ENCODE data around the gene UACA. TPM values are rescaled to one million over a fixed set of nuclear protein-coding genes. Genes with fewer than 3 reads are reported as not detected.

Gene UACA
- total and polyA plus RNA-seq, 3 donors from 2014 or later, result 10.2 to 65.1 (median 56.9) TPM

DNA sequence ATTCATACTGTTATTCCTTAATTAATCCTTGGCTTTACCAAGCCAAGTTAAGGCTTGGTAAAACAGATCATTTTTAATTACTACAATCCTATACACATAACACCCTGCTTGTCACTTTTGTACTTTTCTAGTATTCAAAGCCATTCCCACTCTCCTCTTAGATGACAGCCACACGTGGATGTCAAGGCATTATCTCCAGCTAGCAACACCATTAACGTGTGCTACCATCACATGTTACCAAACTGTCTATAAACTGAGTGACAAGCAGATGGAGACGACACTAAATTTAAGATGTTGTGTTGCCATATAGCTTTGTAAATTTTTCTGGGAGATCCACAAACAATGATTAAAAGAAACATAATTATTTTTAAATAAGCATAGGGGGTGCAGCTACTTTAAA lies 103.7 kb downstream of the UACA start:
- no peak for DNase-seq
- Histone ChIP-seq H3K4me1 (no peaks in the 10 kb centered on the region), H3K27ac (no peak overlapping the region), H3K9me3 (no peaks in the 10 kb centered on the region), H3K4me3 (no peak overlapping the region), H3K36me3 (ENCODE audit: low read depth, missing control alignments) (no peaks in the 10 kb centered on the region), H3K27me3 (no peaks in the 10 kb centered on the region)
- TF ChIP-seq POLR2A (IDR thresholded peaks at IDR 0.05), result no peak
- TF ChIP-seq, protein P1, sequence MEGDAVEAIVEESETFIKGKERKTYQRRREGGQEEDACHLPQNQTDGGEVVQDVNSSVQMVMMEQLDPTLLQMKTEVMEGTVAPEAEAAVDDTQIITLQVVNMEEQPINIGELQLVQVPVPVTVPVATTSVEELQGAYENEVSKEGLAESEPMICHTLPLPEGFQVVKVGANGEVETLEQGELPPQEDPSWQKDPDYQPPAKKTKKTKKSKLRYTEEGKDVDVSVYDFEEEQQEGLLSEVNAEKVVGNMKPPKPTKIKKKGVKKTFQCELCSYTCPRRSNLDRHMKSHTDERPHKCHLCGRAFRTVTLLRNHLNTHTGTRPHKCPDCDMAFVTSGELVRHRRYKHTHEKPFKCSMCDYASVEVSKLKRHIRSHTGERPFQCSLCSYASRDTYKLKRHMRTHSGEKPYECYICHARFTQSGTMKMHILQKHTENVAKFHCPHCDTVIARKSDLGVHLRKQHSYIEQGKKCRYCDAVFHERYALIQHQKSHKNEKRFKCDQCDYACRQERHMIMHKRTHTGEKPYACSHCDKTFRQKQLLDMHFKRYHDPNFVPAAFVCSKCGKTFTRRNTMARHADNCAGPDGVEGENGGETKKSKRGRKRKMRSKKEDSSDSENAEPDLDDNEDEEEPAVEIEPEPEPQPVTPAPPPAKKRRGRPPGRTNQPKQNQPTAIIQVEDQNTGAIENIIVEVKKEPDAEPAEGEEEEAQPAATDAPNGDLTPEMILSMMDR (IDR thresholded peaks at IDR 0.05), result no peak
- intact Hi-C loops (cut with DNase I; ENCODE audit: low total_unique reads), result no loop called here
- 88 to 93% methylated on average over 3 of the region's 3 CpGs for WGBS, 2 donors

DNA sequence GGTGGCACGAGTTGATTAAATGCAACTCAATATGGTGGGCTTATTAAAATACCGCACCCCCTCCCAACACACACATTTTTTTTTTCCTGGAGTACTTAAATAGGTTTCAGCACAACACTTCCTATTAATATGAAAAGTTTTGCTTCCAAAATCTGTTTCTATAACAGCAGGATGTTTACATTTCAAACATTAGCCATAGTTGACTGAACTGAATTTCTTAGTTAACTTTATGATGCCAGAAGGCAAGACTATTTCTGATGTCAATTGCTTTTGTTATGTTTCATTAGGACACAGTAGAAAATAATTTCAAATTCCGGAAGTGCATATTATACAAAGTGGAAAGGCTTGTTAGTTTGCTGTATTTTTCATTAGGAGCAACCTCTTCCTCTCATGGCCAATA lies 104.7 kb downstream of the UACA start:
- 96 to 97% methylated on average over 3 of the region's 3 CpGs for WGBS, 2 donors
- H3K36me3 ChIP-seq (ENCODE audit: low read depth, missing control alignments), result no peaks in the 10 kb centered on the region
- no peaks in the 10 kb centered on the region for H3K27me3 ChIP-seq
- H3K9me3 ChIP-seq, result no peaks in the 10 kb centered on the region
- no peak overlapping the region for H3K4me3 ChIP-seq
- intact Hi-C loops (cut with DNase I; ENCODE audit: low total_unique reads), result no loop called here
- H3K4me1 ChIP-seq, result no peaks in the 10 kb centered on the region
- H3K27ac ChIP-seq, result no peak overlapping the region
- no peak for TF ChIP-seq POLR2A (IDR thresholded peaks at IDR 0.05)
- TF ChIP-seq, protein P1 (IDR thresholded peaks at IDR 0.05), result no peak
- DNase-seq, result no peak

DNA sequence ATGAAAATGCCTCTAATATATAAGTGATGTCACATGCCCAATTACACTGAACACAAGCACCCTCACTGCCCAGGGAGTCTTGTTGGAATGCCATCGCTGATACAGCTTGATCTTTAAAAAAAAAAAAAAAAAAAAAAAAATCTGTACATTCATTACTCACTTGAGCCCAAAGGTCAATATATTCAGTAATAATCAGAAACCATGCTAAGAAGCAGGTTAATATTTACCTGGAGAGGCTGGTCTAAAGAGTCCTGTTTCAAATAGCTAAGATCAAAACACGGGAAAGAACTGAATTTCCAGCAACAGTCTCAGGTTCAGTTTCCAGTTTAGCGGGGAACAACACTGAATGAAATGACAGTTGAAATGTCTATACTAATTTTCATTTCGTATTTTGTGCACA lies 109.9 kb downstream of the UACA start:
- Histone ChIP-seq H3K36me3 (ENCODE audit: low read depth, missing control alignments) (no peaks in the 10 kb centered on the region), H3K9me3 (no peaks in the 10 kb centered on the region), H3K27ac (no peak overlapping the region), H3K27me3 (no peaks in the 10 kb centered on the region), H3K4me1 (no peaks in the 10 kb centered on the region), H3K4me3 (no peak overlapping the region)
- no peak for TF ChIP-seq POLR2A (IDR thresholded peaks at IDR 0.05)
- TF ChIP-seq, protein P1 (IDR thresholded peaks at IDR 0.05), result no peak
- no peak for DNase-seq
- WGBS, 2 donors, result 91 to 94% methylated on average over 4 of the region's 4 CpGs
- intact Hi-C loops (cut with DNase I; ENCODE audit: low total_unique reads), result no loop called here

DNA sequence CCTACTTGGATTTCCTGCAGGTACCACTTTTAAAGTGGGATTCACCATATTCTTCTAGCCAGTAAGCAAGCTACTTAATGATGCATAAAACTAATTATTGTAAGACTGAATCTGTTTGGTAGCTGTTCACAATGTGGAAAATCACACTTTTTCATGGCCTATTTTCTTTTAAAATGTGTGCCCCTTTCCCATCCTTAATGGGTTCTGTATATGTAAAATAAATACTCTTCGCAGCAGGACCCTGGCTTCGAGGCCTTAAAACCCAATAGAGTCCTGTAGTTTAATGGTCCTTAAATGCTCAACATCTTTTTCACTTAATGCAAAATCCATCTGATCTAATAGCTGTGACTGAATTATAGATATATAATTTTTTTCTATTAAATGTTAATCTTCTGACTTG lies 111.0 kb downstream of the UACA start:
- no peak overlapping the region for H3K4me3 ChIP-seq
- H3K9me3 ChIP-seq, result no peaks in the 10 kb centered on the region
- WGBS, 2 donors, result 98 to 100% methylated on average over 2 of the region's 2 CpGs
- TF ChIP-seq, protein P1 (IDR thresholded peaks at IDR 0.05), result no peak
- no peak for TF ChIP-seq POLR2A (IDR thresholded peaks at IDR 0.05)
- no peaks in the 10 kb centered on the region for H3K27me3 ChIP-seq
- H3K36me3 ChIP-seq (ENCODE audit: low read depth, missing control alignments), result no peaks in the 10 kb centered on the region
- intact Hi-C loops (cut with DNase I; ENCODE audit: low total_unique reads), result no loop called here
- H3K4me1 ChIP-seq, result no peaks in the 10 kb centered on the region
- no peak overlapping the region for H3K27ac ChIP-seq
- no peak for DNase-seq

DNA sequence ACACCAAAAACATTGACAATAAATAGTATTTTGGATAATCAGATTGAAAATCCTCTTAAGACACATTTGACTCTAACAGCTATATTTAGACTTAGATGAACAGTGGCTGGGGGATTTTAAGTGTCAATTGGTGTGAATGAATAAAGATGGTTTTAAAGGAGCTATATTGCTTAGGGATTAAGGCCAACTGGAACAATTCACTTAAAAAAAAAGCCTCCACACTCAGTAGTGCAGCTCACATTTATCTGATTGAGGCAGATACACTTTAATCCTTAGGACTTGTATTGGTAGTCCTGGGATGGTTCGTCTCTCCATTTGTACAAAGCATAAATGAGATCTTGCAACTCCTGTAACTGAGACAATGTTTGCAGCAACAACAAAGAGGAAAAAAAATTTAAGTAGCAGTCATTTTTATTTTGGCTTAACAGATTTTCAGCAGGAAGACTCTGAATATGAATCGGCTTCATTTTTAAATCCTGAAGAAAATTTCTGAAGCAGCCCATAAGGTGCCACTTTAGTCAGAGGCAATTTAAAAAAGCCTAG lies 112.0 kb downstream of the UACA start:
- Histone ChIP-seq H3K27me3 (no peaks in the 10 kb centered on the region), H3K36me3 (ENCODE audit: low read depth, missing control alignments) (no peaks in the 10 kb centered on the region), H3K4me3 (no peak overlapping the region), H3K27ac (no peak overlapping the region), H3K9me3 (no peaks in the 10 kb centered on the region), H3K4me1 (no peaks in the 10 kb centered on the region)
- no peak for TF ChIP-seq POLR2A (IDR thresholded peaks at IDR 0.05)
- TF ChIP-seq, protein P1 (IDR thresholded peaks at IDR 0.05), result no peak
- intact Hi-C loops (cut with DNase I; ENCODE audit: low total_unique reads), result no loop called here
- 82 to 83% methylated on average over 2 of the region's 2 CpGs for WGBS, 2 donors
- no peak for DNase-seq
